H9 (cell line): ENCODE results near the gene AGPAT1. TPM values are rescaled to one million over a fixed set of nuclear protein-coding genes. Genes with fewer than 3 reads are reported as not detected.

Source experiments
- DNase-seq: peaks from one replicate; pipeline ENCODE4 v3.0.0-alpha.2; 2017
- H2AFZ ChIP-seq: one replicate; pipeline ENCODE4 v1.6.1; 2013; ENCODE audit warnings: mild to moderate bottlenecking, low read length, control low read depth, moderate library complexity
- H2AK5ac ChIP-seq: 2 replicates; pipeline ENCODE4 v1.6.1; 2013; ENCODE audit warnings: low read length, control low read depth, mixed read lengths; ENCODE audit not compliant: insufficient read length
- H2BK120ac ChIP-seq: one replicate; pipeline ENCODE4 v1.6.1; 2013; ENCODE audit warnings: low read depth, mild to moderate bottlenecking, low read length, control low read depth, inconsistent platforms; ENCODE audit not compliant: poor library complexity, severe bottlenecking
- H2BK12ac ChIP-seq: 2 replicates; pipeline ENCODE4 v1.6.1; 2013; ENCODE audit warnings: low read length, control low read depth, mixed read lengths, low read depth; ENCODE audit not compliant: insufficient read length
- H2BK15ac ChIP-seq: 2 replicates; pipeline ENCODE4 v1.6.1; 2013; ENCODE audit warnings: low read depth, low read length, control low read depth
- H2BK20ac ChIP-seq: one replicate; pipeline ENCODE4 v1.6.1; 2013; ENCODE audit warnings: low read depth, mild to moderate bottlenecking, low read length, control low read depth, inconsistent platforms; ENCODE audit not compliant: poor library complexity, severe bottlenecking
- H2BK5ac ChIP-seq: 2 replicates; pipeline ENCODE4 v1.6.1; 2013; ENCODE audit warnings: low read length, control low read depth, mixed read lengths; ENCODE audit not compliant: insufficient read length
- H3K14ac ChIP-seq: 2 replicates; pipeline ENCODE4 v1.6.1; 2013; ENCODE audit warnings: low read length, control low read depth; ENCODE audit not compliant: insufficient read depth
- H3K18ac ChIP-seq: 2 replicates; pipeline ENCODE4 v1.6.1; 2013; ENCODE audit warnings: low read depth, mild to moderate bottlenecking, mixed read lengths, low read length, control low read depth; ENCODE audit not compliant: insufficient read length
- H3K23ac ChIP-seq: 2 replicates; pipeline ENCODE4 v1.6.1; 2013; ENCODE audit warnings: low read length, control low read depth, mixed read lengths, low read depth; ENCODE audit not compliant: insufficient read length
- H3K23me2 ChIP-seq: 2 replicates; pipeline ENCODE4 v1.6.1; 2013; ENCODE audit warnings: low read depth, mild to moderate bottlenecking, mixed read lengths, low read length, control low read depth; ENCODE audit not compliant: insufficient read length, poor library complexity, severe bottlenecking
- H3K27ac ChIP-seq: 2 replicates; pipeline ENCODE4 v1.5.1; 2013; ENCODE audit warnings: low read length, control low read depth, mixed read lengths, low read depth; ENCODE audit not compliant: insufficient read length
- H3K27me3 ChIP-seq: 2 replicates; pipeline ENCODE4 v1.6.1; 2013; ENCODE audit warnings: low read length, control low read depth, inconsistent platforms; ENCODE audit not compliant: insufficient read depth
- H3K4ac ChIP-seq: 2 replicates; pipeline ENCODE4 v1.6.1; 2013; ENCODE audit warnings: low read depth, mild to moderate bottlenecking, control low read depth, inconsistent platforms, low read length, moderate library complexity
- H3K4me1 ChIP-seq: 2 replicates; pipeline ENCODE4 v1.6.1; 2013; ENCODE audit warnings: low read length, control low read depth, inconsistent platforms; ENCODE audit not compliant: insufficient read depth
- H3K4me2 ChIP-seq: 2 replicates; pipeline ENCODE4 v1.6.1; 2013; ENCODE audit warnings: low read length, control low read depth, mixed read lengths; ENCODE audit not compliant: insufficient read length, insufficient read depth
- H3K56ac ChIP-seq: 2 replicates; pipeline ENCODE4 v1.6.1; 2013; ENCODE audit warnings: low read depth, mild to moderate bottlenecking, mixed read lengths, low read length, control low read depth; ENCODE audit not compliant: insufficient read length
- H3K79me1 ChIP-seq: 2 replicates; pipeline ENCODE4 v1.6.1; 2013; ENCODE audit warnings: low read depth, mild to moderate bottlenecking, moderate library complexity, low read length, control low read depth, inconsistent platforms; ENCODE audit not compliant: insufficient read depth, poor library complexity, severe bottlenecking
- H3K79me2 ChIP-seq: 2 replicates; pipeline ENCODE4 v1.6.1; 2013; ENCODE audit warnings: low read length, control low read depth, inconsistent platforms; ENCODE audit not compliant: insufficient read depth
- H3K9ac ChIP-seq: 2 replicates; pipeline ENCODE4 v1.6.1; 2013; ENCODE audit warnings: low read length, control low read depth, mixed read lengths; ENCODE audit not compliant: insufficient read length; ENCODE audit errors: extremely low read depth
- H3K9me3 ChIP-seq: one replicate; pipeline ENCODE4 v1.6.1; 2013; ENCODE audit warnings: low read depth, low read length, inconsistent platforms; ENCODE audit not compliant: control insufficient read depth
- H3T11ph ChIP-seq: one replicate; pipeline ENCODE4 v1.6.1; 2013; ENCODE audit warnings: mild to moderate bottlenecking, low read length, control low read depth, inconsistent platforms
- H4K20me1 ChIP-seq: one replicate; pipeline ENCODE4 v1.6.1; 2013; ENCODE audit not compliant: control insufficient read depth, insufficient read length, insufficient read depth
- H4K5ac ChIP-seq: 2 replicates; pipeline ENCODE4 v1.6.1; 2013; ENCODE audit warnings: low read depth, mild to moderate bottlenecking, mixed read lengths, low read length, control low read depth; ENCODE audit not compliant: insufficient read length
- H4K8ac ChIP-seq: replicated peaks from 2 replicates; pipeline ENCODE4 v1.6.1; 2013; ENCODE audit warnings: low read length, control low read depth, mixed read lengths, low read depth; ENCODE audit not compliant: insufficient read length
- H4K91ac ChIP-seq: 2 replicates; pipeline ENCODE4 v1.6.1; 2013; ENCODE audit warnings: low read depth, mild to moderate bottlenecking, moderate library complexity, mixed read lengths, low read length, control low read depth; ENCODE audit not compliant: insufficient read length
- H3K27ac Mint-ChIP-seq, 3 experiments: 2 replicates in 2 of 3; 3 replicates in 1 of 3; pipeline ENCODE4 v1.8.0; 2020 to 2021; ENCODE audit warnings: mixed read lengths in 3 of 3, mild to moderate bottlenecking in 1 of 3, moderate library complexity in 1 of 3
- H3K27me3 Mint-ChIP-seq: 2 replicates; pipeline ENCODE4 v1.8.0; 2021; ENCODE audit warnings: low read depth, mild to moderate bottlenecking, moderate library complexity, mixed read lengths
- H3K36me3 Mint-ChIP-seq, 3 experiments: 2 replicates in 2 of 3; 3 replicates in 1 of 3; pipeline ENCODE4 v1.8.0; 2020 to 2021; ENCODE audit warnings: low read depth in 3 of 3, mixed read lengths in 3 of 3; ENCODE audit not compliant: insufficient read depth in 1 of 3
- H3K4me1 Mint-ChIP-seq, 2 experiments: 2 replicates each; pipeline ENCODE4 v1.8.0; 2020; ENCODE audit warnings: mixed read lengths in 2 of 2
- H3K4me3 Mint-ChIP-seq, 2 experiments: 2 replicates in 1 of 2; 3 replicates in 1 of 2; pipeline ENCODE4 v1.8.0; 2020 to 2021; ENCODE audit warnings: mild to moderate bottlenecking in 2 of 2, mixed read lengths in 2 of 2, moderate library complexity in 1 of 2
- H3K9me3 Mint-ChIP-seq, 2 experiments: 2 replicates in 1 of 2; 3 replicates in 1 of 2; pipeline ENCODE4 v1.8.0; 2020; ENCODE audit warnings: mild to moderate bottlenecking in 2 of 2, mixed read lengths in 2 of 2, moderate library complexity in 1 of 2
- CTCF ChIP-seq: fragments of 200-600 bp; sonication (generic); conservative IDR thresholded peaks from 3 replicates; pipeline ENCODE4 v1.8.0; 2021; ENCODE audit warnings: antibody characterized with exemption, mild to moderate bottlenecking
- WGBS: extraction: QIAGEN DNeasy Blood & Tissue Kit; methylation state at CpG from one replicate; pipeline ENCODE4 v1.1.7; 2013; ENCODE audit warnings: missing lambda C conversion rate, low lambda C conversion rate, mixed read lengths; ENCODE audit not compliant: insufficient read length; ENCODE audit errors: extremely low coverage; 5-methylcytosine and 5-hydroxymethylcytosine counted together
- total RNA-seq: library from RNA; stranded (reverse); gene quantifications from 2 replicates; pipeline ENCODE4 v1.2.1, GENCODE V29; 2021

The AGPAT1 gene
- total RNA-seq, 1 experiment from 2014 or later: 89.5 TPM

- H3K27ac ChIP-seq: no peak overlapping the region
These were observed 13.8 kb upstream of the AGPAT1 start for GRCh38 chr6:32189742-32190053.

More at GRCh38 chr6:32189742-32190053, 13.8 kb upstream of the AGPAT1 start:
- no peak overlapping the region for H4K91ac ChIP-seq
- no peak overlapping the region for H3K56ac ChIP-seq
- no peak overlapping the region for H2BK20ac ChIP-seq
- no peak overlapping the region for H4K8ac ChIP-seq
- H3K4ac ChIP-seq: no peak overlapping the region
- H3K18ac ChIP-seq: no peak overlapping the region
- DNase-seq: no peak
- H3K23ac ChIP-seq: no peak overlapping the region
- no peak overlapping the region for H2BK12ac ChIP-seq
- Mint-ChIP-seq H3K4me3 (peak overlapping the region; percentile 76 to 90), H3K9me3 (no peaks in the 10 kb centered on the region; a peak in 1 of 5 replicates), H3K4me1 (peaks cover 50 to 61% of the 10 kb centered on the region in 2 experiments), H3K36me3 (peaks cover 12 to 36% (median 34%) of the 10 kb centered on the region in 3 experiments; a peak in 6 of 7 replicates), H3K27ac (peak overlapping the region in 1 of 3 experiments; percentile 98; a peak in 3 of 7 replicates), H3K27me3 (no peaks in the 10 kb centered on the region)
- H3K4me1 ChIP-seq: peaks cover 7% of the 10 kb centered on the region
- H2BK15ac ChIP-seq: no peak overlapping the region
- no peak overlapping the region; the same call in 1 of the 2 replicates for H3K14ac ChIP-seq
- no peak overlapping the region for H2AFZ ChIP-seq
- H3K4me2 ChIP-seq: peak overlapping the region; percentile 72
- H3T11ph ChIP-seq: no peak overlapping the region
- H3K23me2 ChIP-seq: peaks cover 7% of the 10 kb centered on the region
- H3K9ac ChIP-seq: no peak overlapping the region
- no peak overlapping the region for H2BK5ac ChIP-seq
- no peaks in the 10 kb centered on the region for H3K27me3 ChIP-seq
- no CpG with 5 or more reads among the region's 23 CpGs for WGBS
- no peaks in the 10 kb centered on the region for H4K20me1 ChIP-seq
- H3K79me2 ChIP-seq: no peaks in the 10 kb centered on the region
- H4K5ac ChIP-seq: no peak overlapping the region
- H2BK120ac ChIP-seq: no peak overlapping the region
- no peaks in the 10 kb centered on the region for H3K79me1 ChIP-seq
- no peak overlapping the region for H2AK5ac ChIP-seq
- no peak for TF ChIP-seq CTCF
- H3K9me3 ChIP-seq: no peaks in the 10 kb centered on the region
